HEK293 (cell line): ENCODE results near the gene EIF2B5.

Experiments used
- GLIS1 ChIP-seq: fragments of 450-650 bp; formaldehyde crosslinking; IDR thresholded peaks from 2 replicates; pipeline ENCODE4 v1.5.1; 2016; ENCODE audit warnings: missing biosample characterization, missing genetic modification characterization
- KLF8 ChIP-seq: fragments of 450-650 bp; formaldehyde crosslinking; IDR thresholded peaks from 2 replicates; pipeline ENCODE4 v1.5.1; 2016; ENCODE audit warnings: missing biosample characterization, missing genetic modification characterization
- KLF9 ChIP-seq: fragments of 450-650 bp; formaldehyde crosslinking; IDR thresholded peaks from 2 replicates; pipeline ENCODE4 v1.5.1; 2016; ENCODE audit warnings: missing biosample characterization, missing genetic modification characterization, low read depth
- SETDB1 ChIP-seq: IDR thresholded peaks from one replicate; pipeline ENCODE4 v1.6.1; 2017; ENCODE audit warnings: mild to moderate bottlenecking, low read length, moderate library complexity, mixed read lengths; ENCODE audit not compliant: insufficient read length
- ZBTB26 ChIP-seq: fragments of 450-650 bp; formaldehyde crosslinking; optimal IDR thresholded peaks from 2 replicates; pipeline ENCODE3; 2016; ENCODE audit warnings: missing biosample characterization, mild to moderate bottlenecking, missing genetic modification characterization
- ZBTB44 ChIP-seq: fragments of 450-650 bp; IDR thresholded peaks from 2 replicates; pipeline ENCODE4 v1.5.1; 2018; ENCODE audit warnings: missing biosample characterization, mild to moderate bottlenecking, missing genetic modification characterization
- ZBTB48 ChIP-seq: fragments of 450-650 bp; formaldehyde crosslinking; IDR thresholded peaks from 2 replicates; pipeline ENCODE4 v1.5.1; 2016; ENCODE audit warnings: missing biosample characterization, missing genetic modification characterization
- ZBTB7A ChIP-seq: fragments of 450-650 bp; formaldehyde crosslinking; IDR thresholded peaks from 2 replicates; pipeline ENCODE4 v1.5.1; 2016; ENCODE audit warnings: low read depth, missing biosample characterization, missing genetic modification characterization
- ZFP37 ChIP-seq: fragments of 450-650 bp; formaldehyde crosslinking; IDR thresholded peaks from 2 replicates; pipeline ENCODE4 v1.5.1; 2016; ENCODE audit warnings: missing biosample characterization, missing genetic modification characterization
- ZFP69B ChIP-seq: fragments of 450-650 bp; formaldehyde crosslinking; IDR thresholded peaks from 2 replicates; pipeline ENCODE4 v1.5.1; 2016; ENCODE audit warnings: missing biosample characterization, missing genetic modification characterization
- ZNF18 ChIP-seq: fragments of 450-650 bp; formaldehyde crosslinking; IDR thresholded peaks from 2 replicates; pipeline ENCODE4 v1.5.1; 2016; ENCODE audit warnings: missing biosample characterization, missing genetic modification characterization
- ZNF221 ChIP-seq: fragments of 450-650 bp; formaldehyde crosslinking; IDR thresholded peaks from 2 replicates; pipeline ENCODE4 v1.5.1; 2017; ENCODE audit warnings: missing biosample characterization, missing genetic modification characterization, borderline replicate concordance
- ZNF24 ChIP-seq: fragments of 450-650 bp; formaldehyde crosslinking; IDR thresholded peaks from 2 replicates; pipeline ENCODE4 v1.5.1; 2016; ENCODE audit warnings: missing biosample characterization, missing genetic modification characterization
- ZNF248 ChIP-seq: fragments of 450-650 bp; formaldehyde crosslinking; IDR thresholded peaks from 2 replicates; pipeline ENCODE4 v1.5.1; 2017; ENCODE audit warnings: missing biosample characterization, missing genetic modification characterization
- ZNF335 ChIP-seq: fragments of 450-650 bp; formaldehyde crosslinking; conservative IDR thresholded peaks from 2 replicates; pipeline ENCODE4 v1.5.1; 2016; ENCODE audit warnings: missing biosample characterization, missing genetic modification characterization
- ZNF501 ChIP-seq: fragments of 450-650 bp; formaldehyde crosslinking; IDR thresholded peaks from 2 replicates; pipeline ENCODE4 v1.5.1; 2016; ENCODE audit warnings: missing biosample characterization, missing genetic modification characterization
- ZNF521 ChIP-seq: fragments of 450-650 bp; formaldehyde crosslinking; IDR thresholded peaks from 2 replicates; pipeline ENCODE4 v1.5.1; 2017; ENCODE audit warnings: missing biosample characterization, mild to moderate bottlenecking, missing genetic modification characterization
- ZNF544 ChIP-seq: fragments of 450-650 bp; formaldehyde crosslinking; IDR thresholded peaks from 2 replicates; pipeline ENCODE4 v1.5.0; 2017; ENCODE audit warnings: missing biosample characterization, missing genetic modification characterization
- ZNF555 ChIP-seq: fragments of 450-650 bp; formaldehyde crosslinking; conservative IDR thresholded peaks from 2 replicates; pipeline ENCODE4 v1.5.1; 2017; ENCODE audit warnings: missing biosample characterization, mild to moderate bottlenecking, missing genetic modification characterization, inconsistent platforms
- ZNF561 ChIP-seq: fragments of 450-650 bp; IDR thresholded peaks from 2 replicates; pipeline ENCODE4 v1.5.1; 2018; ENCODE audit warnings: missing biosample characterization, missing genetic modification characterization, borderline replicate concordance
- ZNF571 ChIP-seq: fragments of 450-650 bp; formaldehyde crosslinking; IDR thresholded peaks from 2 replicates; pipeline ENCODE4 v1.5.0; 2017; ENCODE audit warnings: missing biosample characterization, missing genetic modification characterization
- ZNF610 ChIP-seq: fragments of 450-650 bp; formaldehyde crosslinking; IDR thresholded peaks from 2 replicates; pipeline ENCODE4 v1.5.1; 2016; ENCODE audit warnings: missing biosample characterization, missing genetic modification characterization, borderline replicate concordance
- ZNF621 ChIP-seq: fragments of 450-650 bp; formaldehyde crosslinking; IDR thresholded peaks from 2 replicates; pipeline ENCODE4 v1.5.1; 2017; ENCODE audit warnings: missing biosample characterization, missing genetic modification characterization
- ZNF629 ChIP-seq: fragments of 450-650 bp; formaldehyde crosslinking; IDR thresholded peaks from 2 replicates; pipeline ENCODE4 v1.5.1; 2017; ENCODE audit warnings: missing biosample characterization, missing genetic modification characterization
- ZNF707 ChIP-seq: fragments of 450-650 bp; formaldehyde crosslinking; IDR thresholded peaks from 2 replicates; pipeline ENCODE4 v1.5.1; 2016; ENCODE audit warnings: missing biosample characterization, missing genetic modification characterization
- ZNF776 ChIP-seq: fragments of 450-650 bp; formaldehyde crosslinking; IDR thresholded peaks from 2 replicates; pipeline ENCODE4 v1.5.0; 2017; ENCODE audit warnings: missing biosample characterization, missing genetic modification characterization, borderline replicate concordance
- ZNF843 ChIP-seq: fragments of 450-650 bp; formaldehyde crosslinking; IDR thresholded peaks from 2 replicates; pipeline ENCODE4 v1.5.1; 2016; ENCODE audit warnings: missing biosample characterization, missing genetic modification characterization
- TF ChIP-seq, protein P1 (sequence below): fragments of 450-650 bp; formaldehyde crosslinking; IDR thresholded peaks from 2 replicates; pipeline ENCODE4; 2016; ENCODE audit warnings: missing biosample characterization, missing genetic modification characterization
- TF ChIP-seq, protein P2 (sequence below): fragments of 450-650 bp; formaldehyde crosslinking; IDR thresholded peaks from 2 replicates; pipeline ENCODE4 v1.5.1; 2016; ENCODE audit warnings: missing biosample characterization, missing genetic modification characterization
- TF ChIP-seq, protein P3 (sequence below): fragments of 450-650 bp; formaldehyde crosslinking; conservative IDR thresholded peaks from 2 replicates; pipeline ENCODE4 v1.5.1; 2016; ENCODE audit warnings: low read depth, missing biosample characterization, missing genetic modification characterization

EIF2B5 gene

GRCh38 chr3:184185461-184186183, 50.5 kb downstream of the EIF2B5 start (continued):
- peak; percentile 96 for TF ChIP-seq ZBTB26 (tag by site-specific recombination)
- TF ChIP-seq ZNF707 (tag by site-specific recombination) = no peak
- peak; percentile 73 for TF ChIP-seq ZNF501 (tag by site-specific recombination)
- TF ChIP-seq ZNF248 (tag by site-specific recombination) = no peak
- TF ChIP-seq ZNF776 (tag by site-specific recombination) = no peak
- peak; percentile 84 for TF ChIP-seq ZBTB48
- peak; percentile 56; the same call in 1 of the 2 replicates for TF ChIP-seq ZFP37
- TF ChIP-seq, protein P1, sequence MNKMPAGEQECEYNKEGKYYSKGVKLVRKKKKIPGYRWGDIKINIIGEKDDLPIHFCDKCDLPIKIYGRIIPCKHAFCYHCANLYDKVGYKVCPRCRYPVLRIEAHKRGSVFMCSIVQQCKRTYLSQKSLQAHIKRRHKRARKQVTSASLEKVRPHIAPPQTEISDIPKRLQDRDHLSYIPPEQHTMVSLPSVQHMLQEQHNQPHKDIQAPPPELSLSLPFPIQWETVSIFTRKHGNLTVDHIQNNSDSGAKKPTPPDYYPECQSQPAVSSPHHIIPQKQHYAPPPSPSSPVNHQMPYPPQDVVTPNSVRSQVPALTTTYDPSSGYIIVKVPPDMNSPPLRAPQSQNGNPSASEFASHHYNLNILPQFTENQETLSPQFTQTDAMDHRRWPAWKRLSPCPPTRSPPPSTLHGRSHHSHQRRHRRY = no peak
- peak; percentile 76 for TF ChIP-seq KLF9 (tag by site-specific recombination)
- peak; percentile 95 for TF ChIP-seq ZNF335 (tag by site-specific recombination)
- no peak for TF ChIP-seq ZNF544
- peak; percentile 61; the same call in 1 of the 2 replicates for TF ChIP-seq KLF8 (tag by site-specific recombination)
- TF ChIP-seq ZBTB44 (tag by site-specific recombination) = no peak
- TF ChIP-seq ZNF621 (tag by site-specific recombination) = no peak
- peak; percentile 49; the same call in 1 of the 2 replicates for TF ChIP-seq ZNF610
- no peak for TF ChIP-seq ZNF221 (tag by site-specific recombination)
- peak; percentile 80 for TF ChIP-seq GLIS1 (tag by site-specific recombination)
- TF ChIP-seq, protein P2, sequence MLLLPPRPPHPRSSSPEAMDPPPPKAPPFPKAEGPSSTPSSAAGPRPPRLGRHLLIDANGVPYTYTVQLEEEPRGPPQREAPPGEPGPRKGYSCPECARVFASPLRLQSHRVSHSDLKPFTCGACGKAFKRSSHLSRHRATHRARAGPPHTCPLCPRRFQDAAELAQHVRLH = no peak
- no peak for TF ChIP-seq ZNF571 (tag by site-specific recombination)
- TF ChIP-seq ZNF521 (tag by site-specific recombination) = no peak
- TF ChIP-seq ZNF843 (tag by site-specific recombination) = no peak
- TF ChIP-seq ZNF24 (tag by site-specific recombination) = peak; percentile 70; the same call in 1 of the 2 replicates
- no peak for TF ChIP-seq ZNF555 (tag by site-specific recombination)
- peak; percentile 95; the same call in 1 of the 2 replicates for TF ChIP-seq ZNF561 (tag by site-specific recombination)
- TF ChIP-seq ZBTB7A (tag by site-specific recombination) = no peak
- TF ChIP-seq, protein P3, sequence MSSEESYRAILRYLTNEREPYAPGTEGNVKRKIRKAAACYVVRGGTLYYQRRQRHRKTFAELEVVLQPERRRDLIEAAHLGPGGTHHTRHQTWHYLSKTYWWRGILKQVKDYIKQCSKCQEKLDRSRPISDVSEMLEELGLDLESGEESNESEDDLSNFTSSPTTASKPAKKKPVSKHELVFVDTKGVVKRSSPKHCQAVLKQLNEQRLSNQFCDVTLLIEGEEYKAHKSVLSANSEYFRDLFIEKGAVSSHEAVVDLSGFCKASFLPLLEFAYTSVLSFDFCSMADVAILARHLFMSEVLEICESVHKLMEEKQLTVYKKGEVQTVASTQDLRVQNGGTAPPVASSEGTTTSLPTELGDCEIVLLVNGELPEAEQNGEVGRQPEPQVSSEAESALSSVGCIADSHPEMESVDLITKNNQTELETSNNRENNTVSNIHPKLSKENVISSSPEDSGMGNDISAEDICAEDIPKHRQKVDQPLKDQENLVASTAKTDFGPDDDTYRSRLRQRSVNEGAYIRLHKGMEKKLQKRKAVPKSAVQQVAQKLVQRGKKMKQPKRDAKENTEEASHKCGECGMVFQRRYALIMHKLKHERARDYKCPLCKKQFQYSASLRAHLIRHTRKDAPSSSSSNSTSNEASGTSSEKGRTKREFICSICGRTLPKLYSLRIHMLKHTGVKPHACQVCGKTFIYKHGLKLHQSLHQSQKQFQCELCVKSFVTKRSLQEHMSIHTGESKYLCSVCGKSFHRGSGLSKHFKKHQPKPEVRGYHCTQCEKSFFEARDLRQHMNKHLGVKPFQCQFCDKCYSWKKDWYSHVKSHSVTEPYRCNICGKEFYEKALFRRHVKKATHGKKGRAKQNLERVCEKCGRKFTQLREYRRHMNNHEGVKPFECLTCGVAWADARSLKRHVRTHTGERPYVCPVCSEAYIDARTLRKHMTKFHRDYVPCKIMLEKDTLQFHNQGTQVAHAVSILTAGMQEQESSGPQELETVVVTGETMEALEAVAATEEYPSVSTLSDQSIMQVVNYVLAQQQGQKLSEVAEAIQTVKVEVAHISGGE = 0 out of 2 replicates have a peak, but pooled peaks have one; percentile 37
- TF ChIP-seq SETDB1 = no peak
- peak; percentile 32; the same call in 1 of the 2 replicates for TF ChIP-seq ZFP69B
- TF ChIP-seq ZNF18 = no peak
- TF ChIP-seq ZNF629 (tag by site-specific recombination) = no peak; the same call in 1 of the 2 replicates
